Left kidney (tissue), 2 donors: ENCODE data around the gene PEAK1. TPM values are rescaled to one million over a fixed set of nuclear protein-coding genes. Genes with fewer than 3 reads are reported as not detected.

Experiments used
- DNase-seq: peaks from one replicate; pipeline ENCODE4 v3.0.0-alpha.2; 2013
- polyA plus RNA-seq: library from polyadenylated mRNA; unstranded; fragments of 120-200 nt; gene quantifications from one replicate; pipeline ENCODE4 v1.2.1, GENCODE V29; 2013; ENCODE audit not compliant: insufficient read length

PEAK1 gene
- polyA plus RNA-seq, 1 donor, result 40.5 TPM

DNA sequence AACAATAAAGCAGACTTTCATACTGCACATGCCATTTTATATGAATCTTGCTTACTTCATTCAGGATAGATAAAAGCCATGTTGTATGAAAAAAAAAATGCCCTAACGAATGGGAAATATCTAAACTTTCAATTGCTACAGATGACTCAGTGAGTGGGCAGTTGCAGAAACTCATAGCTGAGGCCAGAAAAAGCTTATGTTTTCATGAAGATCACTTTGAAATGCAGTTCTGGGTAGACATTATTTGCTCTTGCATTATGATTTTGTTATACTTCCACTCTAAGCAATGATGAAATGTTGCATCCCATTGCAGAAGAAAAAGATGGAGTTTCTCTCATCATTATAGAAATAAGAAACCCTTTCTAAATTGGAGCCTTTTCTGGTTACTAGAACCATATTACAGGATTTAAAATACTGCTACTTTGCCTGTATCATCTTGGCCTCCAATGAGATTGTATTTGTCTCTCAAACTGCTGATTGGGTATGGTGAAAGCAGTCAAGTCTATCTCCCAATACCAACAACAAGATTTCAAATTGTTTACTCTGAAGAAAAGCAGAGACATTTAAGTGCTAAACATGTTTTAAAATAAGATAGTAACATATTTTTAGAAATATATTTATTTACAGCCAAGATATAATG lies 17.0 kb downstream of the PEAK1 start:
- DNase-seq, result no peak

DNA sequence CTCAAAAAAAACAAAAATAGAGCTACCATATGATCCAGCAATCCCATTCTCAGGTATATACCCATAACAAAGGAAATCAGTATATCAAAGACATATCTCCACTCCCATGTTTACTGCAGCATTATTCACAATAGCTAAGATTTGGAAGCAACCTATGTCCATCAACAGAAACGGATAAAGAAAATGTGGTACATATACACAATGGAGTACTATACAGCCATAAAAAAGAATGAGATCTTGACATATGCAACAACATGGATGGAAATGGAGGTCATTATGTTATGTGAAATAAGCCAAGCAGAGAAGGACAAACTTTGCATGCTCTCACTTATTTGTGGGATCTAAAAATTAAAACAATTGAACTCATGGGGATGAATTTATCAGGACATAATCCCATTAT lies 19.6 kb downstream of the PEAK1 start:
- no peak for DNase-seq

DNA sequence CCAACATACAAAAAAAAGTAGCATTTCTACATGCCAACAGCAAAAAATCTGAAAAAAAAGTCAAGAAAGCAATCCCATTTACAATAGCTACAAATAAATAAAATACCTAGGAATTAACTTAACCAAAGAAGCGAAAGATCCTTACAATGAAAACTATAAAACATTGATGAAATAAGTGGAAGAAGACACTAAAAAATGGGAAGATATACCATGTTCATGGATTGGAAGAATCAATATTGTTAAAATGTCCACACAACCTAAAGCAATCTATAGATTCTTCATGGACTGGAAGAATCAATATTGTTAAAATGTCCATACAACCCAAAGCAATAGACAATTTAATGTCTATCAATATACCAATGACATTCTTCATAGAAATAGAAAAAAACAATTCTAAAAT lies 21.0 kb downstream of the PEAK1 start:
- DNase-seq, result no peak

DNA sequence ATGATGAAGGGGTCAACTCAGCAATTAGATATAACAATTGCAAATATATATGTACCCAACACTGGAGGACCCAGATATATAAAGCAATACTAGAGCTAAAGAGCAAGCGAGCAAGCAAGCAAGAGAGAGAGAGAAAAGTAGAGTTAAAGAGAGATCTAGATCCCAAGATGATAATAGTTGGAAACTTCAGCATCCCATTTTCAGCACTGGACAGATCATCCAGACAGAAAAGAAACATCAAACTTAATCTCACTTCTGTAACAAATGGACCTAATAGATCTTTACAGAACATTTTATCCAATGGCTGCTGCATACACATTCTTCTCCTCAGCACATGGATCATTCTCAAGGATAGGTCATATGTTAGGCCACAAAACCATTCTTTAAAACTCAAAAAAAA lies 23.2 kb downstream of the PEAK1 start:
- DNase-seq, result no peak

DNA sequence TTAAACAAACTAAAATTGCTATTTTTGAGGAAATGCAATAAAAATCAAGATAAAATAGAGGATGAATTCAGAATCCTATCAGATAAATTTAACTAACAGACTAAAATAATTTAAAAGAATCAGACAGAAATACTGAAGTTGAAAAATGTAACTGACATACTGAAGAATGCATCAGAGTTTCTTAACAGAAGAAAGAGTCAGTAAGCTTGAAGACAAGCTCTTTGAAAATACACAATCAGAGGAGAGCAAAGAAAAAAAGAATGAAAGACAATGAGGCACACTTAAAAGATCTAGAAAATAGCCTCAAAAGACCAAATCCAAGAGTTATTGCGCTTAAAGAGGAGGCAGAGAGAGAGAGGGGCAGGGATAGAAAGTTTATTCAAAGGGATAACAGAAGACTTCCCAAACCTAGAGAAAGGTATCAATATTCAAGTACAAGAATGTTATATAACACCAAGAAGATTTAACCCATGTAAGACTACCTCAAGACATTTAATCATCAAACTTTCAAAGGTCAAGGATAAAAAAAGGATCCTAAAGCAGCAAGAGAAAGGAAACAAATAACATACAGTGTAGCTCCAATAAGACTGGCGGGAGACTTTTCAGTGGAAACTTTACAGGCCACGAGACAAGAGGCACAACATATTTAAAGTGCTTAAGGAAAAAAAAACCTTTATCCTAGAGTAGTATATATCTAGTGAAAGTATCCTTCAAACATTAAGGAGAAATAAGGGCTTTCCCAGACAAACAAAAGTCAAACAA lies 24.7 kb downstream of the PEAK1 start:
- DNase-seq, result no peak

DNA sequence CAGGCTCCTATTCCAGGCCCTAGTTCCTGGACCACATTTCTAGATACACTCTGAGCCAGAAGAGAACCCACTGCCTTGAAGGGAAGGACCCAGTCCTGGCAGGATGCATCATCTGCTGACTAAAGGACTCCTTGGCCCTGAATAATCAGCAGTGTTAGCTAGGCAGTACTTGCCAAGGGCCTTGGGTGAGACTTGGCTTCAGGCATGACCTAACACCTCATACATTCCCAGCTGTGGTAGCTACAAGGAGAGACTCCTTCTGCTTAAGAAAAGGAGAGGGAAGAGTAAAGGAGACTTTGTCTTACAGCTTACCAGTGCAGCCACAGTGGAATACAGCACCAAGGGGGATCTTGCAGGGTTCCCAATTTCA lies 26.4 kb downstream of the PEAK1 start:
- no peak for DNase-seq

DNA sequence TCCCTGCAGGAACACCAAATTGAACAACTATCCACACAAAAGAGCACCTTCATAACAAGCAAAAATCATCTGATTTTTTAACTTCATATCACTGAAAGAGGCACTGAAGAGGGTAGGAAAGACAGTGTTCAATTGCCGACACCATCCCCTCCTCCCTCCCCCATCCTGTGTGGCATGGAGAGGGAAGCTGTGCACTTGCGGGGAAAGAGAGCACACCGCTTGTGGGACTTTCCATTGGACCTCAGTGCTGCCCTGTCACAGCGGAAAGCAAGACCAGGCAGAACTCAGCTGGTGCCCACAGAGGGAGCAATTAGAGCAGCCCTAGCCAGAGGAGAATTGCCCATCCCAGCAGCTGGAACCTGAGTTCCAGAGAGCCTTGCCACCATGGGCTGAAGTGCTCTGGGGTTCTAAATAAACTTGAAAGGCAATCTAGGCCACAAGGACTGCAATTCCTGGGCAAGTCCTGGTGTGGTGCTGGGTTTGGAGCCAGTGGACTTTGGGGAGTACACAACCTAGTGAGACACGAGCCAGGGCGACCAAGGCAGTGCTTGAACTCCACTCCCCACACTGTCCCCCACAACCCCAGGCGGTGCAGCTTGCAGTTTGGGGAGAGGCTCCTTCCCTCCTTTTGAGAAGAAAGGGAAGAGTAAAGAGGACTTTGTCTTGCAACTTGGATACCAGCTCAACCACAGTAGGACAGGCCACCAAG lies 27.0 kb downstream of the PEAK1 start:
- DNase-seq, result no peak

DNA sequence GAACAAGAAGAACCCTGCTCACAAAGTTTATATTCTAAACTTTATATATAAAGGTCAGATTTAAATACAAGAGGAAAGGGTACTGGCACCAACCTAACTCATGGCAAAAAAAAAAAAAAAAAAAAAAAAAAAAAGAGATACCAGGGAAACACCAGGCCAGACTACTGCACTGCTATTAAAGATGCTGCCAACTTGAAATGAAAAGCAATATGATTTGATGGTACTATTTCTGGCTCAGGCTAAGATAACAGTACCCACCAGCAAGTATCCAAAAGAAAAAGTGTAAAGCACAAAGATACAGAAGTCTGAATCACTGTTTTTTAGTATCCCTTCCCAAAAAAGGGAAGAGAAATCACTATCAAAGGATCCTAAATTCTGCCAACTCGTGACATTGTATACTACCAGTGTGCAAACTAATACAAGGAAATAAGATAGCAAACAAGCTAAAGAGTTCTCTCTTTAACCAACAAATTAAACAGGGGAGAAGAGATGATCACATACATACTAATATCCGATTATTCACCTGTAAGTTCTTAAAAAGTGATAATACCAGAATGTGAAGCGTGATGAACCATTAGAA lies 28.4 kb downstream of the PEAK1 start:
- no peak for DNase-seq

DNA sequence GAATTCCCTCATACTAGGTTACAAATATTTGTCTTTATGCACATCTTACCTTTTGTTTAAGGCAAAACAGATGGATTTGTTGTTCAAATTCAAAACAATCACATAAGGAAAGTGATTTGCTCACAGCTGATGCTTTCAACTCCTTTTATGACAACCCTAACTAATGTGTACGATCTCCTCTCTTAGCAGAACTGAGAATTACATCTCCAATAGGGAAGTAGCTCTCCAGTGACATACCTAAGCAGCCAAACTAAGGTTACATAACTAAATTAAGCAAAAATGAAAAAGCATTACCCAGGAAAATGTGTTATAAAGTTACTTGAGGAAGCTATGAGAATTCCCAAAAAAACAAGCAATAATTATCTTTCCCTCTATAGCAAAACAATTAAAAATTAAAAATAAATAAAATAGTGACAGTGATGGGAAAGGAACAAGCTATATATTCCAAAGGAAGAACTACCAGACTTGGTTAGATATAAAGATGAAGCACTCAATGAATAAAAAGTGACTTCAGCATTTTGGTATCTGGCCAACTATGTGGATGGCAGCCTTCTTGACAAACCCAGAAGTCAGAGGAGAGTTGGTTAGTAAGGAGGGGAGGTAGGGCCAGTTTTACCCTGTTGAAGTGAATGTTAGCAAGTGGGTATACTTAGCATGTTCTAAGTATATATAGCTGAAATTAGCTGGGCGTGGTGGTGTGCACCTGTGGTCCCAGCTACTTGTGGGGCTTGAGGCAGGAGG lies 32.4 kb downstream of the PEAK1 start:
- no peak for DNase-seq

DNA sequence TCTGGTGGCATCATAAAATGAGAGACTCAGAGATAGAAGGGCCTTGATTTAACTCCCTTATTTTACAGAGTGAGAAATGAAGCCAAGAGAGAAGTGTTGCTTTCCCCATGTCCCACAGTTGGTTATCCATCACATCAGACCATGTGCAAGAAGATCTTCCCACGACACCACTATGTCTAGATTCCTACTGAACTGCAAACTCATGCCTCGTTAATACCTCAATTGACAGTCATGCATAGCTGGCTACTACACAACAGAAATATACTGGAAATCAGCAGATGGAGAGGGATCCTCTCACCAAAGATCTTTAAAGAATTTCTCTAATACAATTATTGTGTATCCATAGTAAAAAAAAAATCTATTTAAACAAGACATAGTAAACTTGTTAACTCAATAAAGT lies 33.3 kb downstream of the PEAK1 start:
- DNase-seq, result no peak

DNA sequence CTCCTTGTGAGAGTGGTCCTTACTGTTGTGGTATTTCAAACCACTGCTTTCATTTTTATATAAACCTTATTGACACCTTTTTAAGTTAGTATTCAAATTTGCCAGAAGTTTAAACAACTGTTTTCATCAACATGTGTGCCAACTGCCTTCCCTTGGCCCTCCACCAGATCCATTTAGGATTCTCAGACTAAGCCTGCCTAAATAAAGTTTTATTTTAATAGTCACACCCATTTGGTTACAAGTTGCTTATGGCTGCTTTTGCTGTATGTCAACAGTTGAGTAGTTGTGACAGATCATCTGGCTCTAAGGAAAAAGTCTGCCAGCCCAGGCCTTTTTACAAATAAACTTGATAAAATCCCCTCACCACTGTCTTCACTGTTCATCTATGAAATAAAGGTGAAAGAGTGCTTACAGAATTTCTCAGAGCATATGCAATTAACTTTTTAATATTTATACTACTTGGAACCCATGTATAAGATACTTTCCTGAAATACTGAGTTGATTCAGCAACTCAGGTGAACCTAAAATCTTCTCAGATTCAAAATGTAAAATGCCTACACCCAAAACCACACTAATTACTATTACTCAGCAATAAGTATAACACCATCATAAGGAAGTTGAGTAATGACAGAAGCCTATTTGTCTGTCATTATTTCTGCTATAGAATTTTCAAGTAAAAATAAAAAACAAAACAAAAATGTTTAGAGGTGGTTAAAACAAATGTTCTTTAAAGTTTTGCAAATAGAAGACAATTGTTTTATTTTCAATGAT lies 35.1 kb downstream of the PEAK1 start:
- DNase-seq, result no peak

DNA sequence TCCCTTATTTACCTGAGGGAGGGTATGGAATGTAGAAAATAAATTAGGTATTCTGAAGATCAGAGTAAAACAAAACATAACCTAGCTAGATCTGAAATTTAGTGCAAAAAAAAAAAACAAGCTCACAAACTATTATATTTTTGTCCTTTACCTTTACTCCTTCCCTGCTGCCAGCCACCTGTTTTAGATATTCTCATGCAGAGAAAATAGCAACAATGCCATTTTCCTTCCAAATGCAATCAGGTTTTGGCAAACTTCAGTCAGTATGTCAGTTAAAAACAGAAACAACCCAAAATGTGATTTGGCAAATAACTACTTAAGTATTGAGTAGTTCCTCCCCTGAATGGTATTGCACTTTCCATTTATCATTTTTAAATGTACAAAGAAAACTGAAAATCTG lies 35.8 kb downstream of the PEAK1 start:
- no peak for DNase-seq

DNA sequence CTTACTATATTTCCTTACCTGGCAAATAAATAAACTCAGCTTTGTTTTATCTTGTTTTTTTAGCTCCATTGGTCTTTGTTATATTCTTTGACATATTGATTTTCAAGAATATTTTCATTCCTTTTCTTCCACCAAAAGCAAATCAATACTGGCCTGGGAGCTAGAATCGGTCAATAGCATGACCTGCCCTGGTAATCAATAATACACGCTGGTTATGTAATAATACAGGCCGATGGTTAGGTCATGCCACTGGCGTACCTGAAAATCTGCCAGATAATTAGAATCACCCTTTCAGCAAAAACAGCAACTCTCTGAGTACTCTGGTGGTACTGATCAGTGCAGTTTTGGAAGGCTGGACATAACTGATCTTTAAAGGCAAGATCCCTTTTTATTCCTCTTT lies 39.9 kb downstream of the PEAK1 start:
- no peak for DNase-seq

DNA sequence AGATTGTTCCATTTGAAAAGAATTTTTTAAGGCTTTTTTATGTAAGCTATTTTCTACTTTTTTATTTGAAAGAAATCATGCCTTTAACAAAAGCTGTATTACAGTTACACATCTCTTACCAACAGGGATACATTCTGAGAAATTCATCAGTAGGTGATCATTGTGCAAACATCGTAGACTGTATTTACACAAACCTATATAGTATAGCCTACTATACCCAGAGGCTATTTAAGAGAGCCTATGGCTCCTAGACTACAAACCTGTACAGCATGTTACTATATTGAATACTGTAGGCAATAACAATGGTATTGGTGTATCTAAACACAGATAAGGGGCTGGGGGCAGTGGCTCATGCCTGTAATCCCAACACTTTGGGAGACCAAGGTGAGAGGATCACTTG lies 43.1 kb downstream of the PEAK1 start:
- no peak for DNase-seq

DNA sequence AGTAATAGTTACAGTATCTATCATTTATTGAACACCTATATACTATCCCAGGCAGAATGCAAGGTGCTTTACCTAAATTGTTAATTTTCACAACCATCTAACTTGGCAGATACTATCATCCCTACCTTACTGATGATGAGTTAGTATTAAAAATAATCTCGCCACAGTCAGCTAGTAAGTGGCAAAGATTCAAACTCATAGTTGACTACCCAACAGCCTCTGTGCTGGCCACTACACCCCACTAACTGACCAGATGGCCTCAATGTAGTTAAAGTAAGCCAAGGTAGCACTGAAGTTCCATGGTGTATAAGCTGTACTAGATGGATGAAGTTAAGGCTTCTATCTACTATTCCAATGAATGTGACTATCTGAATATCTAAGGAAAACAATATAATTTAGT lies 44.8 kb downstream of the PEAK1 start:
- no peak for DNase-seq

DNA sequence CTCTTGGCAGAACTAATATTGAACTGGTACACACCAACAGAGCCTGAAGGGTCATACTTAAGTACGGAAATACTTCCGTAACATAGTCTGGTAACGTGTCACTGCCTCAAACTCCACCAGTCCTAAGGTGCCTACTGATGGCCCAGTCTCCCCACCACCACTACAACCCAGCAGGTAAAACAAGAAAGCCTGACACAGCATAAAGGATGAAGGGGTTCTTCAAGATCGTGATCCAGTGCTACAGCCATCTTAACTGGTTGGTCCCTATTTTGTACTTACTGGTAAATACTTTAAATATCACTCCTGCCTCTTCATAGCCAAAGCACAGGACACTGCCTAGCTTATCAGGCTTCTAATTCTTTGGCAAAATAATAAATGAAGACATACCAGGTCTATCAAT lies 46.5 kb downstream of the PEAK1 start:
- no peak for DNase-seq

DNA sequence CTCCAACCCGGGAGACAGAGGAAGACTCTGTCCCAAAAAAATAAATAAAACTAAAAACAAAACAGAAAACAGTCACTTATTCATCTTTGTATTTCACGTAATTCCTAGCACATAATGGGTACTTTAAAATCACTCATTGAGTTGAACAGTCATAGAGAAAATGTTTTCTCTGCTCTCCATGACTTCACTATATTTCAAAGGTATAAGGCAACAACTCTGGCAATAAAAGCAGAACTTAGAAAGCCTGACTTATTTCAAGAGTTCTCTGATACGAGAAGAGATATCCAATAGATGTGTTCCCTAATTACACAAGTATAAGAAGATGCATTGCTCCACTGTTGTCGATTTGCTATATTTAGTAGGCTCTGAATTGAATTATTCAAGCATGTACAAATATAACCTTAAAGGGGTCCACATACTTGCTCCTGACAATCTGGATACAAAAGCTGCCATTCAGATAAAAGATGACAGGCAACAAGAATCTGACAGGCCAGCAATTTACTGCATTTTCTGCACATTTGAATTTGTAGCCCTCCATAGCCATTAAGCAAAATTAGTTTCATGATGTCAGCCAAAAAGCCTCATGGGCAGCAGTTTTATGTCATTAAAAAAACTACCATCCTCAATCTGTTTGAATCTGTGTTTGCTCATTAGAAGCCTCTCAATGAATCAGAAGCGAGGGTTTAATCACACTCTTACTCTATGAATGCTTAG lies 47.9 kb downstream of the PEAK1 start:
- no peak for DNase-seq

DNA sequence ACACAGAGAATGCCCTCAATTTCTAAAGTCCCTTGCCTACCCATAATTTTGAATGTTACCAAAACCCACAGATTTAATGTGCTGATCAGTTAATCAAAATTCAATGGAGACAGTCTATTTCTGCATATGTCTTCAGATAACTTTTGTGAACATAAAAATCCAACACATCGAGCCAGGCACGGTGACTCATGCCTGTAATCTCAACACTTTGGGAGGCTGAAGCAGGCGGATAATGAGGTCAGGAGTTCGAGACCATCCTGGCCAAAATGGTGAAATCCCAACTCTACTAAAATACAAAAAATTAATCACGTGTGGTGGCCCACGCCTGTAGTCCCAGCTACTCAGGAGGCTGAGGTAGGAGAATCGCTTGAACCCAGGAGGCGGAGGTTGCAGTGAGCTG lies 49.3 kb downstream of the PEAK1 start:
- no peak for DNase-seq

DNA sequence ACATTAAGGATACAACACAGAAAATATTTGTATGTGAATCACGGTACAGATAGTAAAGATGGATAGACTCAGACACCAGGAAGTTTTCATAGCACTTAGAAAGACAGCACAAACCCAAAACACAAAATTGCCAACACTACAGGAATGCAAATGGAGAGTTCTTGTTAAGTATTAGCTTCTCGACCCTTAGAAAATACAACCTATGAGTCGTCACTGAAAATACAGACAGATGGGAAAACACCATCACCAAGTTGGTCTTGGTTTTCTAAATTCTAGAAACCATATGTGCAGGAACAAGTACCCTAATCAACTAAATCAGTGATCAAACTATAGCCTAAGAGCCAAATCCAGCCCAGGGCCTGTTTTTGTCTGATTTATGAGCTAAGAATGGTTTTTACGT lies 50.7 kb downstream of the PEAK1 start:
- no peak for DNase-seq

DNA sequence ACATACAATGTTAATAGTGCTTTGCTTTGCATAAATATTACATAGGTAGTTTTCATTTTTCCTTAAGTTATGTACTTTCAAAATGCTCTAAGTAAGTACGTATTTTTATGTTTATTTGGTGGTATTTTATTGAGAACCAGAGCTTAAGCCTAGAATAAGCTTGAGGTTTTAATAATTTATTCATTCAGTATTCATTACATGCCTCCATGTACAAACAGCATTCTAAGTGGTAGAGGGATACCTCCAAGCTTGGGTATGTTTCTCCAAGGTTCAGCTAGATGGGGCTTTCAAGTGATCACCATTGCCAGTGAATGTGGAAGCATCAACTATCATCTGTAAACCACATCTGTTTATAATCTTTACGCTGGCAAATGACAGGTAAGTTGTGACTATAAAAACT lies 52.3 kb downstream of the PEAK1 start:
- no peak for DNase-seq

DNA sequence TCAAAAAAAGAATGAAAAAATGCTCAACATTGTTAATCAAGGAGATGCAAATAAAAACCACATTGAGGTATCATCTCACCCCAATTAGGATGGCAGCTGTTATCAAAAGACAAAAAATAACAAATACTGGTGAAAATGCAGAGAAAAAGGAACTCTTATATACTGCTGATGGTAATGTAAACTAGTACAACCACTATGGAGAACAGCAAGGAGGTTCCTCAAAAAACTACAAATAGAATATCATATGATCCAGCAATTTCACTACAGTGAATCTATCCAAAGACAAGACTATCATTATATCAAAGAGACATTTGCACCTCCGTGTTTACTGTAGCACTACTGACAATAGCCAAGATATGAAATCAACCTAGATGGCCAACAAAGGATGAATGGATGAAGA lies 58.4 kb downstream of the PEAK1 start:
- DNase-seq, result no peak
